ENCODE data around the gene GPSM1.
"Not testable (repeated sequence)": the region's sequence is repeated elsewhere in the genome, so short reads cannot be mapped to it uniquely, and the experiment has no call there.

GPSM1 gene

DNA sequence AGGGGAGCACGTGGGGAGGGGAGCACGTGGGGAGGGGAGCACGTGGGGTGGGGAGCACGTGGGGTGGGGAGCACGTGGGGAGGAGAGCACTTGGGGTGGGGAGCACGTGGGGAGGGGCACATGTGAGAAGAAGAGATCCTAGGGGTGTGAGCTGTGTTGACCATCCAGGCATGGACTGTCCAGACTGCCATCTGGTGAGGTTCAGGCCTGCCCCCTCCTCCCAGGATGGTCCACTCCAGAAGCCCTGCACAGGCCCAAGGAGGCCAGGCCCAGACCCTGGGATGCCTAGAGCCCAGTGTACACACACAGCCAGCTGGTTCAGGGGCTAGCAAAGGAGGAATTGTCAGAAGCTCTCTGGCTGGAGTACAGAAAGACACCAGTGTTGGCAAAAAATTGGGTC is 70.3 kb downstream of the GPSM1 start:
- DNase-seq (ENCODE audit: low read depth), result no peak

DNA sequence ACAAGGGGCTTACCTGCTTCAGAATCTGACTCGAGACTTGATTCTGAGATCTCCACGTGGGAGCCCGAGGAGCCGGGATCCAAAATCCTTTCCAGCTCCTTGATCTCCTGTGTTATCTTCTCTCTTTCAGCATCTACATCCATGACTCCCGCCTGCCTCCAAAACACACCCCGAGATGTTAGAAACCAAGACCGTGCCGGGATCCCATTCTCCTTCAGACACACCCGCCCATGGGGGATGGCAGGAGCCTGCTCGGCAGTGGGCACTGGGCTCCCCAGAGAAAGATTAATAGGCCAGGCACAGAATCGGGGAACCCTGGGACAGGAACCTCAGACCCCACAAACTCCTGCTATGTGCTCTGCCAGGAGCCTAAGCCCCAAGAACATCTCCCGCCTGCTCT is 70.9 kb downstream of the GPSM1 start:
- DNase-seq (ENCODE audit: low read depth), result no peak

DNA sequence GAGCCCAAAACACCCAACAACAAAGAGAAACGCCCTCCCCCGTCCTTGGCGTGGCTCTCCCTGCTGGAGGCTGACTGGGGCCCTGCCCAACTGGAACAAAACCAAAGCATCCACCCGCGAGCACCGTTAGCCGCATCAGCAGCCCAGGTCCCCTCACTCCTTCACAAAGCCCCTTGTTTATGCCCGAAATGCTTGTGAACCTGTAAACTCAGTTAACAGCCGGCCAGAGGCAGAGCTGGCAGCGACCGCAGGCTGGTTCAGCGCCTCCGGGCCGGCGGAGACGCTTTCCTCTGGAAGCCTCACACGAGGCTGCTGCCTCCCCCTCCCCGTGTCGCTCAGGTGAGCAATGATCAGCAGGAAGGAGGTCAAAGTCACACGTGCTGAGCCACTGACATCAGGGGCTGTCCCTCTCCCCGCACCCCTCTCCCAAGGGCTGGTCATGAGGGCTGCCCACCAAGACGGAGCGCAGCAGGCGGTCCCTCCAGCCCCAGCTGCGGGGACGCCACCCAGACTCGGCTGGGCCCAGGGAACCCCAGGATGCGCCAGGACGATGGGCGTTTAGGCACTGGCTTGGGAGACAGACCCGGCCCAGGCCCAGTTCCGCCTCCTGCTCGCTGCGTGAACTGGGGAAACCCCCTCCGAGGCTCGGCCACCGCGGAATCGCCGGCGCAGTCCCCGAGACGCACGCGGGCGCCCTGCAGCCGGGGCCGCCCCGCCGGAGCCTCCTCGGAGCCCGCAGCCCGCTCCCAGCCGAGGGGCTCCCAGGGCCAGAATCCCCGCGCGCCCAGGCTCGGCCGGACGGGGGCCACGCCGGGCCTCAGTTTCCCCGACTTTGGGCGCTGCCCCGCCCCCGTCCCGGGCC is 72.1 kb downstream of the GPSM1 start:
- DNase-seq (ENCODE audit: low read depth), result peak; percentile 16

DNA sequence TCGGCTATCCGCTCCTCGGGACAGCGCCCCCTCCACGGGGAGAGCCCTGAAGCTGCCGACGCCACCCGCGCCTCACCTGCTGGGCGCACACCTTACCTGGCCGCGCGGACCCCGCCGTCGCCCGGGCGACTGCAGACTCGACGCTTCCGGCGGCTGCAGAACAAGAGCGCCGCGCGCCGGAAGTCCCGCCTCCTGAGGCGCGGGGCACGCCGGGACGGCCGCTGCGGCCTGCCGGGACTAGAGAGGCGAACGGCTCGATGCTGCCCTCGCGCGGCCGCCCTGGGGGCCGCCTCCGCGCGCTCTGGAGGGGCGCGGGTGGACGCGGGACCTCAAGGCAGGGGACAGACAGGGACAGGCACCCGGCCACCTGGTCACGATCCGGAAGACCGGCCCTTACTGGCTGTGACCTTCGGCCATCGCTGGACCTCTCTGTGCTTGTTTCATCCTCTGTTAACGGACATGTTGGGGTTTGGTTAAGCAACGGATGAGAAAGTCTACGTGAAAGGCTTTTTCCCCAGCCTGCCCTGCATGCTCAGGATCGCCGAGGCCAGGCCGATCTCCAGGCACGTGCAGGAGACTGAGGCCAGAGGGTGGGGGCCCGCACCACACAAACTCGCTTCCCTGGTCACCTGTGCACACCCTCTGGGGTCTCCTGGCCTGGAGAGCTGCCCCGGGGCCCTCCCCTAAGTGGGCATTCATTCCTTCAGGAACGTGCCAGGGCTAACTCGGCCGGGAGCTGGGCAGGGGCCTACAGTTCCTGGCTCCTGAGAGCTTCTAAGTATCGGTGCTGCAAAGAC is 72.9 kb downstream of the GPSM1 start, which contains the start of gene SNAPC4:
Gene SNAPC4 (minus strand): TSS at position 133 of the 797 bp plus-strand sequence. CDS start 1,742 bp downstream, outside the sequence.
- peak; percentile 79 for DNase-seq (ENCODE audit: low read depth)

DNA sequence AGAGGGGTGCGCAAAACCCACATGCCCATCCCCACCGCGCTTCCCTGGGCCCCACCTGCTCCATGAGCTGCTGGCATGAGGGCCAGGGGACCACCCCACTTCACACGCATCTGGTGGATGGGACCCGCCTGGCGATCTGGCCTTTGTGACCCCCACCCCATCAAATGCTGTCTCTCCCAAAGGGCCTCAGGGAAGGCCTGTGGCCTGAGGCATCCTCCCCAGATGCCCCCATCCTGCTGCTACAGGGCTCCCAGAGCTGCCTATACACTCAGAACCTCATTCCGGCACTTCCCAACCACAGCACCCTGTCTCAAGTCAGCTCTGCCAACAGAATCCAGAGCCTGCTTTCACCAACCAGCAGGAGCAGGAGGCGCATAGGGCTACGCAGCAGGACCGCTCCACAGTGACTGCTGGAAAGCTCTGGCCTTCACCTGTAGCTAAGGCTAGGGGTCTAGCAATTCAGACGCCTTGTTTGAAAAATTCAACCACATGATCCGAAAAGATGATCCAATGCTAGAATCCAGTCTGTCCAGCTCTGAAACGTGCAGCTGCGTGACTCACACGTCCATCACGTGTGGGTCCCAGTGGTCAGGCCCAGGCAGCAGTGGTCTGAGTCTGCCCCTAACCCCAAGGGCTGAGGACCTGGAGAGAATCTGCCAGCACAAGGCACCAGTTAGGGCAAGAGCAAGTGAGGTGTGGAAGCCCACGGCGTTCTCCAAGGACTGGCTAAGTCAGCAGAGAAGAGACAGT is 74.0 kb downstream of the GPSM1 start:
- no peak for DNase-seq (ENCODE audit: low read depth)

DNA sequence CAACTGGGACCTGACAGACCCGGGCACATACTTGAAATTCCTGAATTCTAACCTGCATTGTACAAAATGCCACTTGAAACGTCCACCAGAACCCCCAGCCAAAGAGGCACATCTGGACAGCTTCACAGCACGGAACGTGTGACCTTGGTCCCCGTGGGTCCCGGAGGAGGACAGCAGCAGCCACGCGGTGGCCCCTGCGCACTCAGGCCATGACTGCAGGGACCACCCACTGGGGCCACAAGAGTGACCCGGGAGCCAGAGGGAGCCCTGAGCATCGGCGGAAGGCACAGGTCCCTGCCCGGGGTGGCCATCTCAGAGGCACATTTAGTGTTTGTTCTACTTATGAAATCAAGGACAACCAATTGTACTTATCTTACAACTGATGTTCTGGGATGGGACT is 74.7 kb downstream of the GPSM1 start:
- DNase-seq (ENCODE audit: low read depth), result no peak

DNA sequence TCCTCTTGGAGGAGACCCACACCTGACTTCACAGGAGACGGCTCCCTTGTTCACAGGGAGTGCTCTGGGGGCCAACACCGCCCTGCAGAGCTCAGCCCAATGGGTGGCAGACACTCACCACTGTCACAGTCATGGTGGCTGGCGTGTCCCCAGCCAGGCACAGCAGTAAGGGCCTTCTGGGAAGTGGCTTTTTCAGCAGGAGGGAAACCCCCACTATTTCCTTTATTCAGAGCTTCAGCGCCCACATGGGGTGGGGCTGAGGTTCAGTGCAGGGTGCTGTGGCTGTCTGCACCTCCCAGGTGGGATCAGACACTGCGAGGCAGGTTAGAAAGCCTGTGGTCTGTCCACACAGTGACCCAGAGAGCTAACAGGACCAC is 76.2 kb downstream of the GPSM1 start:
- peak; percentile 71 for DNase-seq (ENCODE audit: low read depth)

DNA sequence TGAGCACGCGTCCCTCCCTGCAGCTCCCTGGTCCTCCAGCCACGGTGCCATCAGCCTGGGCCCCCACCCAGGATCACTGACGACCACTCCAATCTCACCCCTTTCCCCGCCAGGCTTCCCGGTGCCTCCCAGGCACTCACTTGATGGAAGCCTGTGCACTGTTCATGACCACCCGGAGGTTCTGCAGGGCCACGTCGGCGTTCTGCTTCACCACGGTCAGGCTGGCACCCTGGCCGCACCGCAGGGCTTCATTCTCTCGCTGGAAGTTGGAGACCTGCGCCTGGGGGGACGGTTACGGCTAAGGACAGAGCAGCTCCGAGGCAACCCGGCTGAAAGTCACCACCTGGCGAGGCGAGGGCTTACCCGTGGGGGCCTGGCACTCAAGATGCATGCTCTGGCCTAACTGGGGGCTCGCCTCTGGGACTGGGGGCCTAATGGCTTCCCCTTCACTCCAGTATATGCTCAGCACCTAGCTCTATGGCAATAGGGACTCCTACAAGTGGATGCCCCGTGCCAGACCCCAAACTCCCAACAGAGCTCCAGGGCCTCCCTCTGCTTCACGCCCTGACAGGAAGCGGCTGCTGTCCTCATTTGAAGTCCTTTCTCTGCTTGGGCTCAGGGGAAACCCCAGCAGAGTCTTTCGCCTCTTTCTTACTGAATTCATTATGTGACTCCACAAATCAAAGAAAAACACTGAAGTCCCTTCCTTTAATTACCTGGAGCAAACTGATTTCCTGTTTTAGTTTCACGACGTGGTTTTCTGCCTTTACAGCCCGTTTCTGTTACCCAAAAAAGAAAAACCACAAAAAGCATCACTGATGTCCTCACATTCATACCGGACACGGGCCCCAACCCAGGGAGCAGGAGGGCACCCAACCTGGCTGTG is 76.8 kb downstream of the GPSM1 start:
- DNase-seq (ENCODE audit: low read depth), result peak; percentile 44

DNA sequence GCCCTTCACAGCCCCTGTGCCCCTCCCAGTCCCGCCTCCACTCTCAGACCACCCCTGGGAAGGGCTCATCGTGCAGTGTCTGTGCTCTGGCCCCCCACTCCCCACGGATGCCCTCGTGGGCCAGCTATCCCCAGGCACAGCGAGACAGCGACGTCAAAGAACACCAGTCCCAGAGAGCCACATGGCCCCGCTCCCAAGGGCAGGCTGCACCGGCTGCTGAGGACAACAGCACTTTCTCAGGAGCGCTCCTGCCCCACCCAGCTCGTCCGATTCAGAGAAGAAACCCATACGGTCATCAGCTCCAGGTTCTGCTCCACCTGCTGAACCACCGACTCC is 77.4 kb downstream of the GPSM1 start:
- DNase-seq (ENCODE audit: low read depth), result no peak

DNA sequence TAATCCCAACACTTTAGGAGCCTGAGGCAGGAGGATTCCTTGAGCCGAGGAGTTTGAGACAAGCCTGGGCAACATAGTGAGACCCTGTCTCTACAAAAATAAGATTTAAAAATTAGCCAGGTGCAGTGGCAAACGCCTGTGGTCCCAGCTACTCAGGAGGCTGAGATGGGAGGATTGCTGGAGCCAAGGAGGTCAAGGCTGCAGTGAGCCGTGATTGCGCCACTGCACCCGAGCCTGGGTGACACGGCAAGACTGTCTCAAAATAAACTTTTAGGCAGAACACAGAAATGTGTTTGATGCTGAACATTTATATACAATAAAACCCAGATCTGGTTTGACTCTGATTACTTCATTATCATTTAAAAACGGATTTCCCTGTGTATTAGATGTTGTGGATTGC is 78.1 kb downstream of the GPSM1 start:
- DNase-seq (ENCODE audit: low read depth), result no peak

DNA sequence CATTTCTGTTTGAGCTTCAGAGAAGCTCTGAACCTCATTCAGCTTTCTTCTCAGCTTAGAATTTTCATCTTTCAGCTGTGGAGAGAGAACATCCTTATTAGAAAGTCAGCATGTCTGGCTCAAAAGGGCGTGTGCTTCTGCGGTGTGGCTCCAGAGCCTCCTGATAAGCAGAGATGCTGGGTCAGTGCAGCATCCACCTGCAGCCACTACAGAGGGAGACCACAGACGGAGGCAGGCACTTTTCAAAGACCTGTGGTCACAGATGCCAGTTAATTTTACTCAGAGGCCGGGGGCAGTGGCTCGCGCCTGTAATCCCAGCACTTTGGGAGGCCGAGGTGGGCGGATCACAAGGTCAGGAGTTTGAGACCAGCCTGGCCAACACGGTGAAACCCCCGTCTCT is 78.6 kb downstream of the GPSM1 start:
- DNase-seq (ENCODE audit: low read depth), result not testable (repeated sequence)

DNA sequence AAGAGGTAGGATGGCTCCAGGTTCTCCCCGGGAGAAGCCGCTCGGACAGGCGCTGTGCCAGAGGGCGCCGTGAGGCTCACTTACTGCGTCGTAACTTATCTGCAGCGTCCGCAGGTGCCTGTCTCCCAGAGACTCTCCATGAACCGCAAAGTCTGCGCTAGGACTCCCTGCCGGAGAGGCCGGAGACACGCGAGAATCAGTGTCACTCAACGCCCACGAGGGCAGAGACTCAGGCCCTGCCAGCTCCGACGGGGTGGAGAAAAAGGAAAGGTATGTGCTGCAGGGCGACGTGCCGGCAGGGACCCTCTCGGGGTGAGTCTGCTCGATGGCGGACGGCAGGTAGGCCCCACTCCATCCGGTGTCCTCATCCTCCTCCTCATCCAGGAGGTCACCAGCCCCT is 79.7 kb downstream of the GPSM1 start:
- not testable (repeated sequence) for DNase-seq (ENCODE audit: low read depth)

DNA sequence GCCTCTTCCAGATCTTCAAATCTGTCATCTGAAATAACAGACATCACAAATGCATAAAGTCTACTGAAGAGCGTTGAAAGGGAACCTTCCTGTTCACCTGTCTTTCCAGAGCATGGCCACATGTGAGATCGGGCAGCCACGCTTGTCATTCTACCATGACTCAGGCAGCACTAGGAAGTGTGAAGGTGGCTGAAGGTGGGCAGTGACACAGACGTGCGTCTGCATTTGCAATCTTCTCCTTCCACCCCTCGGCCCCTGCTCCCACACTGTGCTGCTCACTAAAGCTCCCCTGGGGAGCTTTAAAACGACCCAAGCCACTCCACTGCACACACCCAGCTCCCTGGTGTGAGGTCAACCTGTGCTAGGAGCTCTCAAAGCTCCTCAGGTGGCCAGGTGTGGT is 80.6 kb downstream of the GPSM1 start:
- no peak for DNase-seq (ENCODE audit: low read depth)

Data from activated T-cell treated with anti-CD3 and anti-CD28 coated beads for 24 hours (primary cell).